Measurements from ENCODE around the gene IFT81.

DNA sequence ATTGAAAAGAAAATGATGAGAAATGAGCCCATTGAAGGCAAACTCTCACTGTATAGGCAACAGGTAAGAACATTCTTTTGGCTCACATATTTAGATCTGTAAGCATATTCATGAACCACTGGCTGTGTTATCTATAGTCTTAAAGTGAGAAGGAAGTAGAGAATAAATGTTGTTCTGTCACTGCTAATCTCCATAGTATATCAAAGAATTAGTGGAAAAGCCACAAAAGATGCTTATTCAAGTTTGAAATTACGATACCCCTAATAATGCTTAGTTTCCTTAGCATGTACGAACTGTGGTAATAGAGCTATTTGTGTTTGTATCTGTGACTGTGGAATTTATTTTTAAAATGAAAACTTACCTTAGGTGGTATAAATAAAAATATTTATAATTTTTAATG, 22.8 kb downstream of the IFT81 start:
- TF ChIP-seq POLR2A (IDR thresholded peaks at IDR 0.05), result no peak
- TF ChIP-seq, protein P1, sequence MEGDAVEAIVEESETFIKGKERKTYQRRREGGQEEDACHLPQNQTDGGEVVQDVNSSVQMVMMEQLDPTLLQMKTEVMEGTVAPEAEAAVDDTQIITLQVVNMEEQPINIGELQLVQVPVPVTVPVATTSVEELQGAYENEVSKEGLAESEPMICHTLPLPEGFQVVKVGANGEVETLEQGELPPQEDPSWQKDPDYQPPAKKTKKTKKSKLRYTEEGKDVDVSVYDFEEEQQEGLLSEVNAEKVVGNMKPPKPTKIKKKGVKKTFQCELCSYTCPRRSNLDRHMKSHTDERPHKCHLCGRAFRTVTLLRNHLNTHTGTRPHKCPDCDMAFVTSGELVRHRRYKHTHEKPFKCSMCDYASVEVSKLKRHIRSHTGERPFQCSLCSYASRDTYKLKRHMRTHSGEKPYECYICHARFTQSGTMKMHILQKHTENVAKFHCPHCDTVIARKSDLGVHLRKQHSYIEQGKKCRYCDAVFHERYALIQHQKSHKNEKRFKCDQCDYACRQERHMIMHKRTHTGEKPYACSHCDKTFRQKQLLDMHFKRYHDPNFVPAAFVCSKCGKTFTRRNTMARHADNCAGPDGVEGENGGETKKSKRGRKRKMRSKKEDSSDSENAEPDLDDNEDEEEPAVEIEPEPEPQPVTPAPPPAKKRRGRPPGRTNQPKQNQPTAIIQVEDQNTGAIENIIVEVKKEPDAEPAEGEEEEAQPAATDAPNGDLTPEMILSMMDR (IDR thresholded peaks at IDR 0.05), result no peak
